ENCODE measurements around the gene FAM32A. TPM values are rescaled to one million over a fixed set of nuclear protein-coding genes. Genes with fewer than 3 reads are reported as not detected.

The FAM32A gene
- polyA plus RNA-seq, 3 donors: 92.2 to 245 (median 219) TPM

DNA sequence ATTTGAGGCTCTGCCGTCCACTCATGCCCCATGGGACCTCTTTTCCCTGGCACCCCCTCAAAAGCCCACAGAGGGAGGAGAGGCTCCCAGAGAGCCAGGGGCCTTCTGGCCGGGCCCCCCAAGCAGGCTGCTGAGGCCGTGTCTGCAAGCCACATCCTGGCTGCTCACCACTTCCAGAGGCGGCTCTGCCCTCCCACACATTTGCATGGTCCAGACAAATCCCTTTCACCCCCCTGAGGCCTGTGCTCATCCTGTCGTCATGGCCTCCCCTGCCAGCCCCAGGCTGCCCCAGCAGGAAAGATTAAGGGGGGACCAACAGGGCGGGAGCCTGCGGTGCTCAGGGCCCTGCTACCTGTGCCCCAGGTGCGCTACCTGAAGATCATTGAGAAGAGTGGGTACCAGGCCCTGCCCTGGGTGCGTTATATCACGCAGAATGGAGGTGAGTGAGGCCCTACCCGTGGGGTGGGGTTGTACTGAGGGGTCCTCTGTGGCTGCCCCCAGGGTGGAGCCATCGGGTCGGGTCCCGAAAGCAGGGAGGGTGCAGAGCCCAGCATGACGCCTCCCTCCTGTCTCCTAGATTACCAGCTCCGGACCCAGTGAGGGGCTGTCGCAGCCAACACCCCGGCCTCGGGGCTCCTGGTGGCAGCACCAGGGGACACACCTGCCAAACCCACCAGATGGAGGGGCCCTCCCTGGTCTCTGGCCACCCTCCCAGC, 48.8 kb downstream of the FAM32A start:
- Mint-ChIP-seq H3K9me3 (peaks cover 0 to 7% (median 4%) of the 10 kb centered on the region in 7 donors), H3K4me3 (no peak overlapping the region), H3K27ac (peak overlapping the region in 3 of 7 donors; percentile 12 to 79 (median 50)), H3K27me3 (ENCODE audit: low read depth in 3 of 3) (peaks cover 0 to 3% (median 0%) of the 10 kb centered on the region in 3 donors), H3K4me1 (peaks cover 38% of the 10 kb centered on the region), H3K36me3 (peaks cover 63 to 78% of the 10 kb centered on the region in 2 donors)
- Histone ChIP-seq H3K9me3 (replicated peaks in 1 of 2; ENCODE audit: control insufficient read depth in 1 of 2, insufficient read depth in 1 of 2, low read length in 2 of 2) (no peaks in the 10 kb centered on the region), H3K36me3 (replicated peaks in 1 of 2; ENCODE audit: control insufficient read depth in 1 of 2, insufficient read depth in 2 of 2, low read length in 2 of 2) (peaks cover 61 to 68% of the 10 kb centered on the region in 2 donors), H3K9ac (ENCODE audit: insufficient read depth, low read length, poor library complexity, severe bottlenecking) (no peak overlapping the region), H3K4me1 (ENCODE audit: control insufficient read depth in 1 of 2, insufficient read depth in 2 of 2, low read length in 2 of 2) (peaks cover 37 to 38% of the 10 kb centered on the region in 2 donors), H3K79me2 (ENCODE audit: insufficient read depth, low read length) (no peaks in the 10 kb centered on the region), H2AFZ (ENCODE audit: insufficient read depth, low read depth, low read length, poor library complexity, severe bottlenecking) (no peak overlapping the region), H3K4me2 (replicated peaks; ENCODE audit: extremely low read depth, low read length, poor library complexity, severe bottlenecking) (no peak overlapping the region), H3K27ac (ENCODE audit: low read depth in 1 of 2, low read length in 2 of 2) (no peak overlapping the region), H3K4me3 (replicated peaks in 1 of 3; ENCODE audit: low read depth in 2 of 3, low read length in 3 of 3) (no peak overlapping the region), H3K27me3 (ENCODE audit: control insufficient read depth in 2 of 2, insufficient read depth in 2 of 2, low read length in 2 of 2) (no peaks in the 10 kb centered on the region), H4K20me1 (ENCODE audit: insufficient read depth, low read length) (no peaks in the 10 kb centered on the region)
- no peak for TF ChIP-seq CTCF (IDR thresholded peaks at IDR 0.05)
- DNase-seq: no peak
- WGBS (ENCODE audit: insufficient coverage): 87% methylated on average over 15 of the region's 19 CpGs
- intact Hi-C loops (cut with micrococcal nuclease): no loop called here

- Histone ChIP-seq H3K27ac (ENCODE audit: low read depth in 1 of 2, low read length in 2 of 2) (peak overlapping the region; percentile 69 to 78), H4K20me1 (ENCODE audit: insufficient read depth, low read length) (no peaks in the 10 kb centered on the region), H3K9me3 (replicated peaks in 1 of 2; ENCODE audit: control insufficient read depth in 1 of 2, insufficient read depth in 1 of 2, low read length in 2 of 2) (no peaks in the 10 kb centered on the region), H3K79me2 (ENCODE audit: insufficient read depth, low read length) (no peaks in the 10 kb centered on the region), H3K27me3 (ENCODE audit: control insufficient read depth in 2 of 2, insufficient read depth in 2 of 2, low read length in 2 of 2) (no peaks in the 10 kb centered on the region), H3K9ac (ENCODE audit: insufficient read depth, low read length, poor library complexity, severe bottlenecking) (no peak overlapping the region), H3K36me3 (replicated peaks in 1 of 2; ENCODE audit: control insufficient read depth in 1 of 2, insufficient read depth in 2 of 2, low read length in 2 of 2) (peaks cover 53 to 60% of the 10 kb centered on the region in 2 donors), H3K4me3 (replicated peaks in 1 of 3; ENCODE audit: low read depth in 2 of 3, low read length in 3 of 3) (no peak overlapping the region), H2AFZ (ENCODE audit: insufficient read depth, low read depth, low read length, poor library complexity, severe bottlenecking) (no peak overlapping the region), H3K4me2 (replicated peaks; ENCODE audit: extremely low read depth, low read length, poor library complexity, severe bottlenecking) (no peak overlapping the region), H3K4me1 (ENCODE audit: control insufficient read depth in 1 of 2, insufficient read depth in 2 of 2, low read length in 2 of 2) (peaks cover 44% of the 10 kb centered on the region in 2 donors)
- Mint-ChIP-seq H3K4me1 (peaks cover 44% of the 10 kb centered on the region), H3K9me3 (peaks cover 0 to 8% (median 4%) of the 10 kb centered on the region in 7 donors), H3K4me3 (no peak overlapping the region), H3K36me3 (peaks cover 56 to 71% of the 10 kb centered on the region in 2 donors), H3K27me3 (ENCODE audit: low read depth in 3 of 3) (peaks cover 0 to 3% (median 0%) of the 10 kb centered on the region in 3 donors), H3K27ac (peak overlapping the region in 5 of 7 donors; percentile 41 to 95 (median 79))
- 94% methylated on average over 14 of the region's 41 CpGs for WGBS (ENCODE audit: insufficient coverage)
- no peak for TF ChIP-seq CTCF (IDR thresholded peaks at IDR 0.05)
- peak in 1 of 3 donors; percentile 2 for DNase-seq
- intact Hi-C loops (cut with micrococcal nuclease): no loop called here
These were observed 49.6 kb downstream of the FAM32A start for GRCh38 chr19:16234552-16235445.
